MM.1S (cell line): Measurements from ENCODE around the gene CYP4A22.

Source experiments
- EZH2 ChIP-seq: fragments of 300-600 bp; sonication (generic); optimal IDR thresholded peaks from 2 replicates; pipeline ENCODE3; 2017; ENCODE audit warnings: low read depth, mild to moderate bottlenecking, antibody characterized with exemption, low read length, mixed read lengths
- EZH2phosphoT487 ChIP-seq: fragments of 300-600 bp; sonication (generic); IDR thresholded peaks from 2 replicates; pipeline ENCODE4 v1.6.1; 2018; ENCODE audit warnings: antibody characterized with exemption, low read length
- TF ChIP-seq, protein P1 (sequence below): fragments of 300-600 bp; sonication (generic); IDR thresholded peaks from 2 replicates; pipeline ENCODE4 v1.5.1; 2016; ENCODE audit warnings: antibody characterized with exemption, low read length, mixed read lengths

DNA sequence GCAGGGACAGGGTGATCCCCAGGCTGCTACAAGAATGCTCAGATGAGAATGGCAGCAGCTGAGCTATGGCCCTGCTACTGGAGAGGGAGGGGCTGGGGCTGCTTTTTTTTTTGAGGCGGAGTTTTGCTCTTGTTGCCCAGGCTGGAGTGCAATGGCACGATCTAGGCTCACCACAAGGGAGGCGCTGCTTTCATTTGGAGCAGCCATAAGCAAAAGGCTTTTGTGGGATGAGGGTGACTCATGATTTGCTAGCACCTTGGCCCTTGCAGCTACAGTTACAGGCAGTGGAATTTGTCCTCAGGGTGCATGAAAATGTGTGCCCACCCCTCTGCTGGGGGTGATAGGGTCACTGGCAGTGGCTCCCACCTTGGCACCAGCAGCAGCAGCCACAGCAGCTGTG lies 32.4 kb upstream of the CYP4A22 start:
- TF ChIP-seq, protein P1, sequence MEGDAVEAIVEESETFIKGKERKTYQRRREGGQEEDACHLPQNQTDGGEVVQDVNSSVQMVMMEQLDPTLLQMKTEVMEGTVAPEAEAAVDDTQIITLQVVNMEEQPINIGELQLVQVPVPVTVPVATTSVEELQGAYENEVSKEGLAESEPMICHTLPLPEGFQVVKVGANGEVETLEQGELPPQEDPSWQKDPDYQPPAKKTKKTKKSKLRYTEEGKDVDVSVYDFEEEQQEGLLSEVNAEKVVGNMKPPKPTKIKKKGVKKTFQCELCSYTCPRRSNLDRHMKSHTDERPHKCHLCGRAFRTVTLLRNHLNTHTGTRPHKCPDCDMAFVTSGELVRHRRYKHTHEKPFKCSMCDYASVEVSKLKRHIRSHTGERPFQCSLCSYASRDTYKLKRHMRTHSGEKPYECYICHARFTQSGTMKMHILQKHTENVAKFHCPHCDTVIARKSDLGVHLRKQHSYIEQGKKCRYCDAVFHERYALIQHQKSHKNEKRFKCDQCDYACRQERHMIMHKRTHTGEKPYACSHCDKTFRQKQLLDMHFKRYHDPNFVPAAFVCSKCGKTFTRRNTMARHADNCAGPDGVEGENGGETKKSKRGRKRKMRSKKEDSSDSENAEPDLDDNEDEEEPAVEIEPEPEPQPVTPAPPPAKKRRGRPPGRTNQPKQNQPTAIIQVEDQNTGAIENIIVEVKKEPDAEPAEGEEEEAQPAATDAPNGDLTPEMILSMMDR = no peak
- TF ChIP-seq EZH2 (no peak), EZH2phosphoT487 (no peak)
